ENCODE measurements around the gene MKRN2. TPM values are rescaled to one million over a fixed set of nuclear protein-coding genes. Genes with fewer than 3 reads are reported as not detected.

MKRN2 gene
- total and polyA plus RNA-seq, 2 of the 8 experiments (the other 6 are each of a cell fraction or from before 2014, with no cell fraction given) = 15.3 to 17.6 TPM

- no peak for TF ChIP-seq GTF2F1 (IDR thresholded peaks at IDR 0.05; ENCODE audit: borderline replicate concordance, low read depth, low read length)
Measured at GRCh38 chr3:12571986-12572385, 15.1 kb downstream of the MKRN2 start (continued).
